ENCODE results near the gene PCYT2.

PCYT2 gene

DNA sequence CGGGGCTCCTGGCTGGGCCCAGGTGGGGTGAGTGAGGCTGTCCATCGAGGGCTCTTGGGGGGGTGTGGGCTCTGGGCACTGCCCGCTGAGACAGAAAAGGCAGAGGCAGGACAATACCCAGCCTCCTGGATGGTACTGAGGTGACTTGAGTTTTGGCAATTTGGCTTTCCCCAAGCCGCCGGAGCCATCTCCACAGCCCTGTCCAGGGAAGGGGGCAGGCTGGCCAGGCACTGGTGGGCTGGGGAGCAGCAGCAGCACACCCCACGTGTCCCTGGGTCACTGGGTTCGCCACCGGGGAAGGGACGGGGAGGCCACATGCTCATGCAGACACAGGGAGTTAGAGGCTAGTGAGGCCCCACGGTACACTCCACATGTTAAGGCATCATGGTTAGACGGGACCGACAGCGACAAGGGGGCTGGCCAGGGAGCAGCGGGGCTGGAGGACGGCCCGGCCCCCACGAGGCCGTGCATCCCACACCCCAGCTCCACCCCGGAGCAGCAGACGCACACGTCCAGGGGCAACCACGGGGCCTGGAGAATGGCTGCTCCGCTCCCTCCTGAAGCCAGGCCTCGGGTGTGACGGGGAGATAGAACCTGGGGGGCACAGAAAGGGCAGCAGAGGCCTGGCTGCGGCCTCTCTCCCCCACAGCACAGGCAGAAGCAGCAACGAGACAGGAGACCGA lies 43.1 kb downstream of the PCYT2 start:
- DNase-seq, result no peak

GRCh38 chr17:81867170-81867990 lies 43.8 kb downstream of the PCYT2 start:
- no peak for DNase-seq

DNA sequence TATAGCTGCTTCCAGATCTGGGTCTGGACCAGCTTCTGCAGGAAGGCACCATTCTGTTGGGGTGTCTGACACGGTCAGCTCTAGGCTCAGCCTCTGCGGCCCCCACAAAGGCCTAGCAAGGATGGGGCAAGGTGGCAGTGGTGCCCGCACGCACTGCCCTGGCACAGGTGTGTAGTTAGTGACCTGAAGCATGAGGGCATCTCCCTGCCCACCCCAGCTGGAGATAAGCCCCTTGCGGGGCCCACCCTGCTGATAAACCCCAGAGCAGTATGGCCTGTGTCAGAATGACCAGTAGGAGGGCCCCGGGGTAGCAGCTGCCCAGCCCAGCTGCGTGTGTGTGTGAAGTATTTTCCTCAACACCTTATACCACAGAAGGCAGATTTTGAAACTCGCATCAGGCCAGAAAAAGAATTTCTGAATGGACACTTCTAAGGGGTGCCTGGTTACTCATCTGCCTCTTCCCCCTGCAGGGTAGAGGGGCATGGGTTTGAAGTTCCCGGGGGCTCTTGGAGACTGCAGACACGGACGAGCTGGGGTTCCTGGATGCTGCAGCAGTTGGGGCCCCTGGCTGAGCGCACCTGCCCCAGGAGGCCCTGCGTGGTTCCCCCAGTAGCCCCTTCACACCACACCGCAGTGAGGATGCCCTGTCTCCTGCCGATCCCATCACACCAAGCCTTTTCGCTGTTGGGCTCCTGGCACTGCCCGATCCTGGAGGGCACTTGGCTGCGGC lies 44.6 kb downstream of the PCYT2 start:
- no peak for DNase-seq

DNA sequence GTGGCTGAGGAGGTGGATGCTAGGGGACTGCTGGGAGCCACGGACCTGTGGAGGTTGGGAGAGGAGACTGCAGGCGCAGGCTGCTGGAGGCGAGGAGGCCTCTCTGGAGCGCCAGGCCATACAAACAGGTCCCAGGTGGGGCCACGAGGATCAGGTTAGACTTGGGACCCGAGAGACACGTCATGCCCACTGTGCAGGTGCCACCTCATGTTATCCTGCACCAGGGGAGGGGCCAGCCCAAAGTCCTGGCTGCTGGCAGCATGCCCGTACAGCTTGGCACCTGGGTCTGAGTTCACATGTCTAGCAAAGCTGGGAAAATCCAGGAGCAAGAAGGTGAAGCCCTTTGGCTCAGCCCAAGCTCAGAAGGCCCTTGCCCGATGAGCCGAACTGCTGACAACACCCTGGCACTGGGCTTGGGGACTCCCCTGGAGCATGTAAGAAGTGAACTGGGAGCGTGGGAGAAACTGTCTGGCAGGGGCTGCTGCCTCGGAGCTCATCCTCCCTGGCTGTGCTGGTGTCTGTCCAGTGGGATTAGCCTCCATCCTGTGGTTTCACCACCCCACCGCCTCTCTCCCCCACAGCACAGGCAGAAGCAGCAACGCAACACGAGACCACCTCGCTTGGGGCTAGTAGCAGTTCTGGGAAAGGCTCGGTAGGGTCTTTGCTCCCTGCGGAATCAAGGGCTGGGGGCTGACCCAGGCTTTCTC lies 45.3 kb downstream of the PCYT2 start:
- no peak for DNase-seq

DNA sequence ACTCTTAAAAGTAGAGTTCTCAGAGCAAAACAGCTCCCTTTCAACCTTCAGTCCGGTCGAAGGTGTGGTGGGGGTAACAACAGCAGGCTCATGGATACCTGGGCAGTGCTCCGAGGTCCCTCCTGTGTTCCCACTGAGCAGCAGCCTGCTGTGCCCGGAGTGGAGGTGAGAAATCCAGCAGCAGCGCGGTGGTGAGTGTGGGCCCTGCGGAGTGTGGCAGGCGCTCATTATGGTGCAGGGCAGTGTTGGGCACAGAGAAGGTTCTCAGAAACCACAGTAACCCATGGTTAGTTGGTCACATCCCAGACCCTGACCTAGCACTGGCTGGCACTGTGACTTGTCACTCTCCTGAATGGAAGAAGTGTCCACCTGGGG lies 45.9 kb downstream of the PCYT2 start:
- no peak for DNase-seq

DNA sequence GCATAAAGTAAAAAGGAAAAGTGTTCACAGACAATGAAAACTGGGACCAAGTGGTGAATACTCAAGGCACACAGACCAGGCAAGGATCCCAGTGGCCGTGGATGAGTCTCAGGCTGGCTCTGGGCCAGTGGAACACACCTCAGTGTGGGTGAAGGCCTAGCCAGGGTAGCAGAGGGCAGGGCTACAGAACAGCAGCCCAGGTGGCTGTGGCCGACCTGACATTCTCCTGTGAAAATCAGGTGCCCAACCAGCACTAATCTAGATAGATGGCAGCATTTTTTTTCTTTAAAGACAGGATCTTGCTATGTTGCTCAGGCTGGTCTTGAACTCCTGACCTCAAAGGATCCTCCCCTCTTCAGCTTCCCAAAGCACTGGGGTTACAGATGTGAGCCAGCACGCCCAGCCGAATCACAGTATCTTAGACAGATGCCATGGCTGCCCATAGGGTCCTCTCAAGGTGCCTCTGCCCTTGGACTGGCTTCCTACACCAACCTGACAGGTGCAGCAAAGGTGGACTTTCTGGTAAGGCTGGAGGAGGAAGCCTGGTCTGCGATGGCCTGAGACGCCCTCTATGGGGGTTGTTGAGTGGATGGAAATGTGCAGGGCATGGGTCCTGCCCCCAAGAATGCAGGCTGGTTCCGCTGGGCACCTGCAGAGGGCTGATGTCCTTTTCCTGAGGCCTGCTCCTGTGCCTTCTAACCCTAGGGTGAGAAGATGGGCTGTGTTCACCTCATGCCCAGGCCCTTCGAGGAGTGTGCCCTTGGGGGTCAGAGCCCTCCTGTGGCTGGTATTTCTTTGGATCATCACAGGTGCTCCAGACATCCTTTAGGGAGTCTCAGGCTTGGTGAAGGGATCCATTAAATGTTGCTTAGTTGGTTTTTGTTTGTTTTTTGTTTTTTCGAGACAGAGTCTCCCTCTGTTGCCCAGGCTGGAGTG lies 47.1 kb downstream of the PCYT2 start:
- DNase-seq, result no peak

GRCh38 chr17:81863123-81863675 lies 48.0 kb downstream of the PCYT2 start:
- DNase-seq, result no peak

DNA sequence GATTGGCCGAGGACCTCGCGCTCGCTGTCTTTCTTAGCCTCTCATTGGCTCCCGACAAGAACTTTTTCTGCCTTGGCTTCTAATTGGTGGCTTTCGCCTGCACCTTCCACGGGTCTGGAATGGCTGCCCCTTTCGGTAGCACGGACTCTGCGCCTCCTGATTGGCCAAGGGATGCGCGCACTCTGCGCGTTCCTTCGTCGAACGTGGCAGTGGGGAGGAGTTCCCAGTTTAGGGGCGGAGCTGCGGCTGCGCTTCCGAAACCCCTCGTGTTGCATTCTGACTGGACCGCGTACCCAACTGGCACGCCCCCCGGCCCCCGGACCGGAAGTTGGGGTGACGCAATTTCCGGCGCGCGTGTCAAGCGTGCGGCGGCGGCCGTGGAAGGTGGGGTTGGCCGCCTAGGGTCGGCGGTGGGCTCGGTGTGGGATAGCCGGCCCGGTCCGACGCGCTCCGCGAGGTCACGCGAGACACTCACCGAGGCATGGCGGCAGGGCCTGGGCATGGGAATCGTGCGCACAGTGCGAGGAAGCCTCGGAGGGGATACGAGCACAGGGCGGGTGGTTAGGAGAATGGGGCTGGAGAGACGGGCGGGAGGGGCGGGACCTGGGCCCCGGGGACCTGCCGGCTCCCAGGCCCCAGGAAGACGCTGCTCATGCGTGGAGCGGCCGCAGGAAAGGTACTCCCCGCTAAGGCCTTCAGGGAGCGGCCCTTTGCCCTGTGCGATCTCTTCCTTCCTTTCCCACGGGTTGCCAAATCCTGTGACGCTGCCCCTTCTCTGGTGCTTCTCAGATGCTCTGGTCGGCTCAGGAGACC lies 50.2 kb downstream of the PCYT2 start:
- peak; percentile 98 for DNase-seq

DNA sequence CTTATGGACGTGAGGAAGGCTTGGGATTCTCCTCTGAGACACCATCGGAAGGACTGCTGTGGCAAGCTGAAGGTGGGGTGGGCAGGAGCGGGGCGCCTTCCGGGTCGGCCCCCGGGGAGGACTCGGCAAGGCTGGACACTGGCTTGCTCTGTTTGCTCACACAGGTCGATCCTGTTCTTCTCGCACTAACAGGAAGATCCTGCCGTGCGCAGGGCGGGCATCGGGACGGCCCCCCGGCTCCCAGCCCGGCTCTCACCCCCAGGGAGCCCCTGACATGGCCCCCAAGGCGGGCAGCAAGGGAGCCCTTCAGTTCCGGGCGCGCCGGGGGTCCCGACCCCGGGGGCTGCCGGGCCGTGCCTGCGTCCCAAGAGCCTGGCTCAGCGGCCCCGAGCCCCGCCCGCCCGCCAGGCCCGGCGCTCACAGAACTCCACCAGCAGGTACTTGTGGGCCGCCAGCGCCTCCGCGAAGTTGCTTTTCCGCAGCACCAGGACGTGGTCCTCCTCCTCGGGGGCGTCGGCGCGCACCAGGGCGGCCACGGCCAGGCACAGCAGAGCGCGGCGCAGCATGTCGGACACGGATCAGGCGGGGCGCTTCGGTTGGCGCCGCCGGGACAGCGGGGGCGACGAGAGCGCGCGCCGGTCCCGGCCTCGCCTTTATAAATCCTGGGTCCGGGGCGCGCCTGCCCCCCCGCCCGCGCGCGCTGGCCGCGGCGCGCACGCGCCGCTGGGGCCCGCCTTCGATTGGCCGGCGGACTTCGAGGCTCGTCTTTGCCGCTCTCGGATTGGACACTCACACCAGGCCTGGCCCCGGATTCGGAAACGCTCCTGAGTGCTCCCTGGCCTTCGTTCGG lies 51.1 kb downstream of the PCYT2 start, which contains the start of gene P4HB:
TSS of gene P4HB (minus strand) at position 630 of the 850 bp plus-strand sequence. CDS start at position 566, 64 bp downstream.
- no peak for DNase-seq

GRCh38 chr17:81858967-81859905 lies 52.0 kb downstream of the PCYT2 start:
- DNase-seq, result no peak

- no peak for DNase-seq
Measured at GRCh38 chr17:81858170-81858966, 52.8 kb downstream of the PCYT2 start.

DNA sequence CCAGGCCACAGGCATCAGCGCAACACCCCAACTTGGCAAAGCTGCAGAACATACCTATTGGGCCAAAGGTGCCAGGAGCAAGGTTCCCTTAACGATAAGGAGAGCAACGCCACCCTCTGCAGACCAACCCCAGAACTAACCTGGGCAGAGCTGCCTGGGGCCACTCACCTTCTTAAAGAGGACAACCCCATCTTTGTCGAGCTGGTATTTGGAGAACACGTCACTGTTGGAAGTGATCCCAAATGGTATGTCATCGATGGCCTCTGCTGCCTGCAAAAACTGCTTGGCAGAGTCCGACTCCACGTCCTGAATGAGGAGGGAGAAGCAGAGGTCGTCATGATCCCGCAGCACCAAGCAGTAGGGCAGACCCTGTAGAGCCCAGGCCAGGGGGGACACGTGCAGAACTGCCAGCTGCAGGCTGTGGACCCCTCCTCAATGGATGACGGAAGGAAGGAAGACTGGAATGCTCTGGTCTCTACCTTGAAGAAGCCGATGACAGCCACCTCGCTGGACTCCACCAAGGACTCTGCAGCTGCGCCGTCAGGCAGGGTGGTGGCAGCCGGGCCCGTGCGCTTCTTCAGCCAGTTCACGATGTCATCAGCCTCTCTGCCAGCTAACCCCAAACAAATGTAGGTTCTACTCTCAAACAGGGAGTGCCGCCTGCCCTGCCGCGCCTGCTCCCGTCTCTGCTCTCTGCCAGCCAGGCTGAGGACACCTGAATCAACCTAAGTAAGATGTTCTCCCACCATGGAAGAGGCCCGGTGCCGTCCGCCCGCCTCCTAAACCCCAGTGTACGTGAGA lies 56.0 kb downstream of the PCYT2 start:
- no peak for DNase-seq

DNA sequence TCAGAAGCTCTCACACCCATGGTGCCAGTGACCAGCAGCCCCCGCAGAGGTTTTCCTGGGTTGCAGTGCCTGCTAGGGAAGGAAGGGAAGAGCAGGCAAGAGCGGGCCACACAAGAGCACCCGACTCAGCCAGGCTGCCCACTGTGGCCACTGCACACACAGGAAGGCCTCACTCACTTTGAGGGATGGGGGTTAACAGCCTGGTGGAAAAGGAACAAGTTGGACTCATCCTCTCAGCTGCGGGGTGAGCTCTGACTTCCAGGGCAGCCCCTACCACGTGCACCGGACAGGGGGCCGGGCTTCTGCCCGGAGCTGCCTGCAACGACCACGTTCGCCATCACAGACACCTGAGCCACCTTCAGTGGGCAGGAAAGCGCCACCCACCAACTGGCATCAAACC lies 59.0 kb downstream of the PCYT2 start:
- no peak for DNase-seq

GRCh38 chr17:81851423-81851822 lies 59.8 kb downstream of the PCYT2 start:
- DNase-seq, result no peak
